BLaER1 treated with 17β-estradiol and CSF1 and Interleukin-3, amounts not matched to agents 10 nM and 100 nM (cell line): ENCODE measurements around the gene ZC3H7A.

Source experiments
- H3K27ac ChIP-seq, 11 experiments: shearing (Covaris generic); formaldehyde crosslinking; 2 replicates each; pipeline ENCODE4 v1.8.1; 2022
- H3K27me3 ChIP-seq, 11 experiments: shearing (Covaris generic); formaldehyde crosslinking; 2 replicates each; pipeline ENCODE4 v1.8.1; 2022
- H3K36me3 ChIP-seq, 11 experiments: shearing (Covaris generic); formaldehyde crosslinking; 2 replicates each; pipeline ENCODE4 v1.8.1; 2022
- H3K4me1 ChIP-seq, 10 experiments: shearing (Covaris generic); formaldehyde crosslinking; 2 replicates each; pipeline ENCODE4 v1.8.1; 2022
- H3K4me2 ChIP-seq, 11 experiments: shearing (Covaris generic); formaldehyde crosslinking; 2 replicates each; pipeline ENCODE4 v1.8.1; 2022
- H3K4me3 ChIP-seq, 10 experiments: shearing (Covaris generic); formaldehyde crosslinking; 2 replicates each; pipeline ENCODE4 v1.8.1; 2022
- H3K9ac ChIP-seq, 11 experiments: shearing (Covaris generic); formaldehyde crosslinking; 2 replicates each; pipeline ENCODE4 v1.8.1; 2022
- H3K9me3 ChIP-seq, 11 experiments: shearing (Covaris generic); formaldehyde crosslinking; replicated peaks in 1 of 11; 2 replicates each; pipeline ENCODE4 v1.8.1; 2022
- H4K20me1 ChIP-seq, 11 experiments: shearing (Covaris generic); formaldehyde crosslinking; 2 replicates each; pipeline ENCODE4 v1.8.1; 2022
- Cebpa-rat ChIP-seq, 11 experiments: shearing (Covaris generic); IDR thresholded peaks; 2 replicates each; pipeline ENCODE4 v1.8.1; 2022

The ZC3H7A gene

GRCh38 chr16:11742093-11742535 is 54.9 kb downstream of the ZC3H7A start:
- peaks cover 47 to 62% (median 52%) of the 10 kb centered on the region in 10 experiments for H3K4me1 ChIP-seq

GRCh38 chr16:11740567-11740966 is 56.5 kb downstream of the ZC3H7A start:
- no peak for TF ChIP-seq Cebpa-rat (IDR thresholded peaks at IDR 0.05)
- Histone ChIP-seq H4K20me1 (peaks cover 44 to 69% (median 61%) of the 10 kb centered on the region in 11 experiments), H3K4me2 (peak overlapping the region; percentile 83 to 96 (median 92)), H3K9ac (peak overlapping the region; percentile 84 to 98 (median 93); a peak in 20 of 22 replicates), H3K4me1 (peaks cover 56 to 76% (median 66%) of the 10 kb centered on the region in 10 experiments), H3K27ac (no peak overlapping the region), H3K9me3 (no peaks in the 10 kb centered on the region), H3K36me3 (peaks cover 22 to 34% (median 30%) of the 10 kb centered on the region in 11 experiments), H3K4me3 (peak overlapping the region; percentile 85 to 98 (median 94)), H3K27me3 (no peaks in the 10 kb centered on the region)

More at GRCh38 chr16:11742093-11742535, 54.9 kb downstream of the ZC3H7A start:
- H3K27me3 ChIP-seq, result no peaks in the 10 kb centered on the region
- TF ChIP-seq Cebpa-rat (IDR thresholded peaks at IDR 0.05), result no peak
- H3K9ac ChIP-seq, result peak overlapping the region; percentile 84 to 98 (median 93)
- H3K27ac ChIP-seq, result peak overlapping the region; percentile 85 to 97 (median 91)
- H3K4me2 ChIP-seq, result peak overlapping the region; percentile 83 to 96 (median 92)
- H3K9me3 ChIP-seq, result no peaks in the 10 kb centered on the region
- peak overlapping the region; percentile 85 to 98 (median 94) for H3K4me3 ChIP-seq
- H4K20me1 ChIP-seq, result peaks cover 35 to 54% (median 46%) of the 10 kb centered on the region in 11 experiments
- H3K36me3 ChIP-seq, result peaks cover 6 to 24% (median 15%) of the 10 kb centered on the region in 11 experiments; a peak in 21 of 22 replicates

GRCh38 chr16:11738742-11739544 is 58.1 kb downstream of the ZC3H7A start:
- H3K4me2 ChIP-seq, result peak overlapping the region; percentile 83 to 96 (median 92)
- no peaks in the 10 kb centered on the region for H3K9me3 ChIP-seq
- TF ChIP-seq Cebpa-rat (IDR thresholded peaks at IDR 0.05), result no peak
- H3K27ac ChIP-seq, result no peak overlapping the region
- peaks cover 54 to 86% (median 78%) of the 10 kb centered on the region in 10 experiments for H3K4me1 ChIP-seq
- peaks cover 51 to 85% (median 76%) of the 10 kb centered on the region in 11 experiments for H4K20me1 ChIP-seq
- H3K9ac ChIP-seq, result peak overlapping the region in 3 of 11 experiments; percentile 8 to 96 (median 52); a peak in 2 of 22 replicates
- H3K36me3 ChIP-seq, result peaks cover 35 to 50% (median 45%) of the 10 kb centered on the region in 11 experiments
- no peaks in the 10 kb centered on the region for H3K27me3 ChIP-seq
- no peak overlapping the region for H3K4me3 ChIP-seq

GRCh38 chr16:11737713-11738112 is 59.3 kb downstream of the ZC3H7A start:
- Histone ChIP-seq H3K27me3 (no peaks in the 10 kb centered on the region), H3K4me1 (peaks cover 46 to 86% (median 74%) of the 10 kb centered on the region in 10 experiments), H3K9ac (no peak overlapping the region), H4K20me1 (peaks cover 51 to 88% (median 77%) of the 10 kb centered on the region in 11 experiments), H3K27ac (no peak overlapping the region), H3K36me3 (peaks cover 47 to 62% (median 57%) of the 10 kb centered on the region in 11 experiments), H3K4me3 (no peak overlapping the region), H3K4me2 (peak overlapping the region in 2 of 11 experiments; percentile 91 to 92; a peak in 3 of 22 replicates), H3K9me3 (no peaks in the 10 kb centered on the region)
- TF ChIP-seq Cebpa-rat (IDR thresholded peaks at IDR 0.05), result no peak

- Histone ChIP-seq H3K27ac (no peak overlapping the region), H3K4me1 (peaks cover 46 to 92% (median 74%) of the 10 kb centered on the region in 10 experiments), H4K20me1 (peaks cover 46 to 95% (median 77%) of the 10 kb centered on the region in 11 experiments), H3K4me2 (peak overlapping the region in 1 of 11 experiments; percentile 15; a peak in 1 of 22 replicates), H3K27me3 (no peaks in the 10 kb centered on the region), H3K9me3 (no peaks in the 10 kb centered on the region), H3K36me3 (peaks cover 55 to 71% (median 65%) of the 10 kb centered on the region in 11 experiments), H3K4me3 (no peak overlapping the region), H3K9ac (0 out of 22 replicates have a peak overlapping the region, but pooled peaks of 1 of the 11 experiments have one; percentile 11)
- no peak for TF ChIP-seq Cebpa-rat (IDR thresholded peaks at IDR 0.05)
Observed at GRCh38 chr16:11736903-11737302, 60.2 kb downstream of the ZC3H7A start.

GRCh38 chr16:11735787-11736186 is 61.3 kb downstream of the ZC3H7A start:
- Histone ChIP-seq H3K4me3 (no peak overlapping the region), H3K27me3 (no peaks in the 10 kb centered on the region), H3K4me1 (peaks cover 41 to 85% (median 65%) of the 10 kb centered on the region in 10 experiments), H3K27ac (no peak overlapping the region), H4K20me1 (peaks cover 37 to 99% (median 69%) of the 10 kb centered on the region in 11 experiments), H3K4me2 (peak overlapping the region in 4 of 11 experiments; percentile 2 to 79 (median 20); a peak in 4 of 22 replicates), H3K36me3 (peaks cover 67 to 82% (median 76%) of the 10 kb centered on the region in 11 experiments), H3K9ac (0 out of 22 replicates have a peak overlapping the region, but pooled peaks of 1 of the 11 experiments have one; percentile 10), H3K9me3 (no peaks in the 10 kb centered on the region)
- TF ChIP-seq Cebpa-rat (IDR thresholded peaks at IDR 0.05), result no peak

- H3K4me3 ChIP-seq, result no peak overlapping the region
- peak overlapping the region in 8 of 11 experiments; percentile 11 to 79 (median 50); a peak in 14 of 22 replicates for H3K4me2 ChIP-seq
- 0 out of 22 replicates have a peak overlapping the region, but pooled peaks of 1 of the 11 experiments have one; percentile 10 for H3K27ac ChIP-seq
- peaks cover 78 to 93% (median 88%) of the 10 kb centered on the region in 11 experiments for H3K36me3 ChIP-seq
- peak overlapping the region in 4 of 11 experiments; percentile 6 to 39 (median 20); a peak in 3 of 22 replicates for H3K9ac ChIP-seq
- no peak for TF ChIP-seq Cebpa-rat (IDR thresholded peaks at IDR 0.05)
- H3K27me3 ChIP-seq, result no peaks in the 10 kb centered on the region
- peaks cover 27 to 99% (median 57%) of the 10 kb centered on the region in 11 experiments; a peak in 21 of 22 replicates for H4K20me1 ChIP-seq
- H3K4me1 ChIP-seq, result peaks cover 30 to 74% (median 54%) of the 10 kb centered on the region in 10 experiments
- no peaks in the 10 kb centered on the region for H3K9me3 ChIP-seq
Observed at GRCh38 chr16:11734653-11735043, 62.4 kb downstream of the ZC3H7A start.

GRCh38 chr16:11734025-11734652 is 62.9 kb downstream of the ZC3H7A start:
- no peak for TF ChIP-seq Cebpa-rat (IDR thresholded peaks at IDR 0.05)
- H3K4me3 ChIP-seq, result no peak overlapping the region
- peaks cover 83 to 98% (median 93%) of the 10 kb centered on the region in 11 experiments for H3K36me3 ChIP-seq
- H3K27ac ChIP-seq, result 0 out of 22 replicates have a peak overlapping the region, but pooled peaks of 1 of the 11 experiments have one; percentile 10
- H4K20me1 ChIP-seq, result peaks cover 23 to 99% (median 52%) of the 10 kb centered on the region in 11 experiments; a peak in 20 of 22 replicates
- peak overlapping the region in 4 of 11 experiments; percentile 6 to 40 (median 29); a peak in 3 of 22 replicates for H3K9ac ChIP-seq
- H3K27me3 ChIP-seq, result no peaks in the 10 kb centered on the region
- H3K4me2 ChIP-seq, result peak overlapping the region in 8 of 11 experiments; percentile 11 to 79 (median 50); a peak in 14 of 22 replicates
- H3K4me1 ChIP-seq, result peaks cover 25 to 69% (median 49%) of the 10 kb centered on the region in 10 experiments
- no peaks in the 10 kb centered on the region for H3K9me3 ChIP-seq
